ENCODE measurements around the gene CFAP46. TPM values are rescaled to one million over a fixed set of nuclear protein-coding genes. Genes with fewer than 3 reads are reported as not detected.

CFAP46 gene
- total and polyA plus RNA-seq, 10 donors, result 0.03 to 1.1 (median 0.12) TPM; not detected in 2

GRCh38 chr10:132929953-132930548, 12.3 kb downstream of the CFAP46 start:
- TF ChIP-seq POLR2A (IDR thresholded peaks at IDR 0.05) (no peak), POLR2AphosphoS5 (IDR thresholded peaks at IDR 0.05) (no peak)
- TF ChIP-seq, protein P1, sequence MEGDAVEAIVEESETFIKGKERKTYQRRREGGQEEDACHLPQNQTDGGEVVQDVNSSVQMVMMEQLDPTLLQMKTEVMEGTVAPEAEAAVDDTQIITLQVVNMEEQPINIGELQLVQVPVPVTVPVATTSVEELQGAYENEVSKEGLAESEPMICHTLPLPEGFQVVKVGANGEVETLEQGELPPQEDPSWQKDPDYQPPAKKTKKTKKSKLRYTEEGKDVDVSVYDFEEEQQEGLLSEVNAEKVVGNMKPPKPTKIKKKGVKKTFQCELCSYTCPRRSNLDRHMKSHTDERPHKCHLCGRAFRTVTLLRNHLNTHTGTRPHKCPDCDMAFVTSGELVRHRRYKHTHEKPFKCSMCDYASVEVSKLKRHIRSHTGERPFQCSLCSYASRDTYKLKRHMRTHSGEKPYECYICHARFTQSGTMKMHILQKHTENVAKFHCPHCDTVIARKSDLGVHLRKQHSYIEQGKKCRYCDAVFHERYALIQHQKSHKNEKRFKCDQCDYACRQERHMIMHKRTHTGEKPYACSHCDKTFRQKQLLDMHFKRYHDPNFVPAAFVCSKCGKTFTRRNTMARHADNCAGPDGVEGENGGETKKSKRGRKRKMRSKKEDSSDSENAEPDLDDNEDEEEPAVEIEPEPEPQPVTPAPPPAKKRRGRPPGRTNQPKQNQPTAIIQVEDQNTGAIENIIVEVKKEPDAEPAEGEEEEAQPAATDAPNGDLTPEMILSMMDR (IDR thresholded peaks at IDR 0.05 in 8 of 11, conservative IDR thresholded peaks at IDR 0.05 in 3 of 11), result no peak
- no peak for DNase-seq
- peaks cover 0 to 4% (median 0%) of the 10 kb centered on the region in 6 donors for H3K4me1 ChIP-seq
- no peak overlapping the region for H3K27ac ChIP-seq
- no peaks in the 10 kb centered on the region for H3K36me3 ChIP-seq
- peaks cover 0 to 13% (median 0%) of the 10 kb centered on the region in 7 donors for H3K27me3 ChIP-seq (replicated peaks in 1 of 7)
- intact Hi-C loops (cut with DNase I; ENCODE audit: low total_unique reads), result loop anchor here (10.0 kb wide), 1 partner anchor 195 kb away; no protein-coding TSS in a partner anchor
- 53 to 78% (median 68%) methylated on average over 10 of the region's 10 CpGs for WGBS, 5 donors
- no peak overlapping the region for H3K4me3 ChIP-seq
- H3K9me3 ChIP-seq, result no peaks in the 10 kb centered on the region

- intact Hi-C loops (cut with DNase I; ENCODE audit: low total_unique reads), result no loop called here
- TF ChIP-seq POLR2AphosphoS5 (IDR thresholded peaks at IDR 0.05), result no peak
- TF ChIP-seq, protein P1 (IDR thresholded peaks at IDR 0.05 in 8 of 11, conservative IDR thresholded peaks at IDR 0.05 in 3 of 11), result no peak
- no peak for TF ChIP-seq POLR2A (IDR thresholded peaks at IDR 0.05)
- Histone ChIP-seq H3K27ac (no peak overlapping the region), H3K4me3 (no peak overlapping the region), H3K27me3 (replicated peaks in 1 of 7) (peaks cover 0 to 17% (median 0%) of the 10 kb centered on the region in 7 donors), H3K4me1 (peaks cover 0 to 4% (median 0%) of the 10 kb centered on the region in 6 donors), H3K9me3 (no peaks in the 10 kb centered on the region), H3K36me3 (no peaks in the 10 kb centered on the region)
- WGBS, 5 donors, result 82 to 89% (median 87%) methylated on average over 12 of the region's 12 CpGs
- peak; percentile 54 for DNase-seq
These were observed 12.9 kb downstream of the CFAP46 start for GRCh38 chr10:132929480-132929879.

GRCh38 chr10:132928261-132928660, 14.1 kb downstream of the CFAP46 start:
- Histone ChIP-seq H3K4me3 (no peak overlapping the region), H3K27me3 (replicated peaks in 1 of 7) (peaks cover 0 to 29% (median 0%) of the 10 kb centered on the region in 7 donors), H3K4me1 (peaks cover 0 to 4% (median 0%) of the 10 kb centered on the region in 6 donors), H3K9me3 (no peaks in the 10 kb centered on the region), H3K27ac (no peak overlapping the region), H3K36me3 (no peaks in the 10 kb centered on the region)
- intact Hi-C loops (cut with DNase I; ENCODE audit: low total_unique reads), result no loop called here
- 85 to 97% (median 90%) methylated on average over 6 to 17 of the region's 17 CpGs for WGBS, 5 donors
- no peak for TF ChIP-seq POLR2A (IDR thresholded peaks at IDR 0.05)
- TF ChIP-seq, protein P1 (IDR thresholded peaks at IDR 0.05 in 8 of 11, conservative IDR thresholded peaks at IDR 0.05 in 3 of 11), result no peak
- TF ChIP-seq POLR2AphosphoS5 (IDR thresholded peaks at IDR 0.05), result no peak
- DNase-seq, result no peak

DNA sequence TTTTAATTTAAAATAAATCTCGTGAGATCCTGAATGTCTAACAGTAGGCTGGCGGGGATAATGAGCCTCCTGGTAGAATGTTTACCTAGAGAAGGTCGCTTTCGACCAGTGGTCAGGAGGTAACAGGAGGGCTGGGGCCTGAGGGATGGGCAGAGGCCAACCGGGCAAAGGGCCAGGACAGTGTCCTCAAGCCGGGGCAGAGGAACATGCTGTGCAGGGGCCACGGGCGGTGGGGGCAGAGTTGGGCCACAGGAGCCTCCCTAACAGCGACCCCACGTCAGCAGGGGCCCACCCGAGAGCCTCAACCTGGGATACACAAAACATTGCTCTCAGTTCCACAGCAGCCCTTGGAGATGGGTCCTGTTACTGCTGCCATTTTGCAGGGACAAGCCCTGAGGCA, 14.5 kb downstream of the CFAP46 start:
- Histone ChIP-seq H3K9me3 (no peaks in the 10 kb centered on the region), H3K27me3 (replicated peaks in 1 of 7) (peaks cover 0 to 33% (median 0%) of the 10 kb centered on the region in 7 donors), H3K36me3 (no peaks in the 10 kb centered on the region), H3K4me3 (no peak overlapping the region), H3K27ac (no peak overlapping the region), H3K4me1 (peaks cover 0 to 4% (median 0%) of the 10 kb centered on the region in 6 donors)
- WGBS, 5 donors, result 86 to 93% (median 88%) methylated on average over 11 of the region's 11 CpGs
- DNase-seq, result no peak
- TF ChIP-seq, protein P1 (IDR thresholded peaks at IDR 0.05 in 8 of 11, conservative IDR thresholded peaks at IDR 0.05 in 3 of 11), result no peak
- TF ChIP-seq POLR2A (IDR thresholded peaks at IDR 0.05) (no peak), POLR2AphosphoS5 (IDR thresholded peaks at IDR 0.05) (no peak)
- intact Hi-C loops (cut with DNase I; ENCODE audit: low total_unique reads), result no loop called here

Measured in spleen (tissue), 11 donors.